H9 (cell line): ENCODE measurements around the gene ATAT1. TPM values are rescaled to one million over a fixed set of nuclear protein-coding genes. Genes with fewer than 3 reads are reported as not detected.

Source experiments
- DNase-seq: peaks from one replicate; pipeline ENCODE4 v3.0.0-alpha.2; 2017
- H2AFZ ChIP-seq: one replicate; pipeline ENCODE4 v1.6.1; 2013; ENCODE audit warnings: mild to moderate bottlenecking, low read length, control low read depth, moderate library complexity
- H2AK5ac ChIP-seq: 2 replicates; pipeline ENCODE4 v1.6.1; 2013; ENCODE audit warnings: low read length, control low read depth, mixed read lengths; ENCODE audit not compliant: insufficient read length
- H2BK120ac ChIP-seq: one replicate; pipeline ENCODE4 v1.6.1; 2013; ENCODE audit warnings: low read depth, mild to moderate bottlenecking, low read length, control low read depth, inconsistent platforms; ENCODE audit not compliant: poor library complexity, severe bottlenecking
- H2BK12ac ChIP-seq: 2 replicates; pipeline ENCODE4 v1.6.1; 2013; ENCODE audit warnings: low read length, control low read depth, mixed read lengths, low read depth; ENCODE audit not compliant: insufficient read length
- H2BK15ac ChIP-seq: 2 replicates; pipeline ENCODE4 v1.6.1; 2013; ENCODE audit warnings: low read depth, low read length, control low read depth
- H2BK20ac ChIP-seq: one replicate; pipeline ENCODE4 v1.6.1; 2013; ENCODE audit warnings: low read depth, mild to moderate bottlenecking, low read length, control low read depth, inconsistent platforms; ENCODE audit not compliant: poor library complexity, severe bottlenecking
- H2BK5ac ChIP-seq: 2 replicates; pipeline ENCODE4 v1.6.1; 2013; ENCODE audit warnings: low read length, control low read depth, mixed read lengths; ENCODE audit not compliant: insufficient read length
- H3K14ac ChIP-seq: 2 replicates; pipeline ENCODE4 v1.6.1; 2013; ENCODE audit warnings: low read length, control low read depth; ENCODE audit not compliant: insufficient read depth
- H3K18ac ChIP-seq: 2 replicates; pipeline ENCODE4 v1.6.1; 2013; ENCODE audit warnings: low read depth, mild to moderate bottlenecking, mixed read lengths, low read length, control low read depth; ENCODE audit not compliant: insufficient read length
- H3K23ac ChIP-seq: 2 replicates; pipeline ENCODE4 v1.6.1; 2013; ENCODE audit warnings: low read length, control low read depth, mixed read lengths, low read depth; ENCODE audit not compliant: insufficient read length
- H3K23me2 ChIP-seq: 2 replicates; pipeline ENCODE4 v1.6.1; 2013; ENCODE audit warnings: low read depth, mild to moderate bottlenecking, mixed read lengths, low read length, control low read depth; ENCODE audit not compliant: insufficient read length, poor library complexity, severe bottlenecking
- H3K27ac ChIP-seq: 2 replicates; pipeline ENCODE4 v1.5.1; 2013; ENCODE audit warnings: low read length, control low read depth, mixed read lengths, low read depth; ENCODE audit not compliant: insufficient read length
- H3K27me3 ChIP-seq: 2 replicates; pipeline ENCODE4 v1.6.1; 2013; ENCODE audit warnings: low read length, control low read depth, inconsistent platforms; ENCODE audit not compliant: insufficient read depth
- H3K4ac ChIP-seq: 2 replicates; pipeline ENCODE4 v1.6.1; 2013; ENCODE audit warnings: low read depth, mild to moderate bottlenecking, control low read depth, inconsistent platforms, low read length, moderate library complexity
- H3K4me1 ChIP-seq: 2 replicates; pipeline ENCODE4 v1.6.1; 2013; ENCODE audit warnings: low read length, control low read depth, inconsistent platforms; ENCODE audit not compliant: insufficient read depth
- H3K4me2 ChIP-seq: 2 replicates; pipeline ENCODE4 v1.6.1; 2013; ENCODE audit warnings: low read length, control low read depth, mixed read lengths; ENCODE audit not compliant: insufficient read length, insufficient read depth
- H3K56ac ChIP-seq: 2 replicates; pipeline ENCODE4 v1.6.1; 2013; ENCODE audit warnings: low read depth, mild to moderate bottlenecking, mixed read lengths, low read length, control low read depth; ENCODE audit not compliant: insufficient read length
- H3K79me1 ChIP-seq: 2 replicates; pipeline ENCODE4 v1.6.1; 2013; ENCODE audit warnings: low read depth, mild to moderate bottlenecking, moderate library complexity, low read length, control low read depth, inconsistent platforms; ENCODE audit not compliant: insufficient read depth, poor library complexity, severe bottlenecking
- H3K79me2 ChIP-seq: 2 replicates; pipeline ENCODE4 v1.6.1; 2013; ENCODE audit warnings: low read length, control low read depth, inconsistent platforms; ENCODE audit not compliant: insufficient read depth
- H3K9ac ChIP-seq: 2 replicates; pipeline ENCODE4 v1.6.1; 2013; ENCODE audit warnings: low read length, control low read depth, mixed read lengths; ENCODE audit not compliant: insufficient read length; ENCODE audit errors: extremely low read depth
- H3K9me3 ChIP-seq: one replicate; pipeline ENCODE4 v1.6.1; 2013; ENCODE audit warnings: low read depth, low read length, inconsistent platforms; ENCODE audit not compliant: control insufficient read depth
- H3T11ph ChIP-seq: one replicate; pipeline ENCODE4 v1.6.1; 2013; ENCODE audit warnings: mild to moderate bottlenecking, low read length, control low read depth, inconsistent platforms
- H4K20me1 ChIP-seq: one replicate; pipeline ENCODE4 v1.6.1; 2013; ENCODE audit not compliant: control insufficient read depth, insufficient read length, insufficient read depth
- H4K5ac ChIP-seq: 2 replicates; pipeline ENCODE4 v1.6.1; 2013; ENCODE audit warnings: low read depth, mild to moderate bottlenecking, mixed read lengths, low read length, control low read depth; ENCODE audit not compliant: insufficient read length
- H4K8ac ChIP-seq: replicated peaks from 2 replicates; pipeline ENCODE4 v1.6.1; 2013; ENCODE audit warnings: low read length, control low read depth, mixed read lengths, low read depth; ENCODE audit not compliant: insufficient read length
- H4K91ac ChIP-seq: 2 replicates; pipeline ENCODE4 v1.6.1; 2013; ENCODE audit warnings: low read depth, mild to moderate bottlenecking, moderate library complexity, mixed read lengths, low read length, control low read depth; ENCODE audit not compliant: insufficient read length
- H3K27ac Mint-ChIP-seq, 3 experiments: 2 replicates in 2 of 3; 3 replicates in 1 of 3; pipeline ENCODE4 v1.8.0; 2020 to 2021; ENCODE audit warnings: mixed read lengths in 3 of 3, mild to moderate bottlenecking in 1 of 3, moderate library complexity in 1 of 3
- H3K27me3 Mint-ChIP-seq: 2 replicates; pipeline ENCODE4 v1.8.0; 2021; ENCODE audit warnings: low read depth, mild to moderate bottlenecking, moderate library complexity, mixed read lengths
- H3K36me3 Mint-ChIP-seq, 3 experiments: 2 replicates in 2 of 3; 3 replicates in 1 of 3; pipeline ENCODE4 v1.8.0; 2020 to 2021; ENCODE audit warnings: low read depth in 3 of 3, mixed read lengths in 3 of 3; ENCODE audit not compliant: insufficient read depth in 1 of 3
- H3K4me1 Mint-ChIP-seq, 2 experiments: 2 replicates each; pipeline ENCODE4 v1.8.0; 2020; ENCODE audit warnings: mixed read lengths in 2 of 2
- H3K4me3 Mint-ChIP-seq, 2 experiments: 2 replicates in 1 of 2; 3 replicates in 1 of 2; pipeline ENCODE4 v1.8.0; 2020 to 2021; ENCODE audit warnings: mild to moderate bottlenecking in 2 of 2, mixed read lengths in 2 of 2, moderate library complexity in 1 of 2
- H3K9me3 Mint-ChIP-seq, 2 experiments: 2 replicates in 1 of 2; 3 replicates in 1 of 2; pipeline ENCODE4 v1.8.0; 2020; ENCODE audit warnings: mild to moderate bottlenecking in 2 of 2, mixed read lengths in 2 of 2, moderate library complexity in 1 of 2
- CTCF ChIP-seq: fragments of 200-600 bp; sonication (generic); conservative IDR thresholded peaks from 3 replicates; pipeline ENCODE4 v1.8.0; 2021; ENCODE audit warnings: antibody characterized with exemption, mild to moderate bottlenecking
- WGBS: extraction: QIAGEN DNeasy Blood & Tissue Kit; methylation state at CpG from one replicate; pipeline ENCODE4 v1.1.7; 2013; ENCODE audit warnings: missing lambda C conversion rate, low lambda C conversion rate, mixed read lengths; ENCODE audit not compliant: insufficient read length; ENCODE audit errors: extremely low coverage; 5-methylcytosine and 5-hydroxymethylcytosine counted together
- total RNA-seq: library from RNA; stranded (reverse); gene quantifications from 2 replicates; pipeline ENCODE4 v1.2.1, GENCODE V29; 2021

The ATAT1 gene
- total RNA-seq, 1 experiment from 2014 or later: 20.1 TPM

- no peaks in the 10 kb centered on the region for H4K20me1 ChIP-seq
- H3K4ac ChIP-seq: no peak overlapping the region
- H3K27ac ChIP-seq: no peak overlapping the region
- H3K23ac ChIP-seq: no peak overlapping the region
- no peak overlapping the region for H4K91ac ChIP-seq
- H2AFZ ChIP-seq: no peak overlapping the region
- H3K14ac ChIP-seq: no peak overlapping the region
- peak overlapping the region in 1 of 3 experiments; percentile 79; a peak in 2 of 7 replicates for H3K27ac Mint-ChIP-seq
- H3K4me1 Mint-ChIP-seq: peaks cover 31 to 39% of the 10 kb centered on the region in 2 experiments
- peaks cover 41 to 82% (median 67%) of the 10 kb centered on the region in 3 experiments for H3K36me3 Mint-ChIP-seq
- no peak overlapping the region for H2BK120ac ChIP-seq
- peaks cover 2% of the 10 kb centered on the region; the same call in 1 of the 2 replicates for H3K79me2 ChIP-seq
- peaks cover 5 to 9% of the 10 kb centered on the region in 2 experiments; a peak in 3 of 5 replicates for H3K9me3 Mint-ChIP-seq
- no peak overlapping the region for H3K18ac ChIP-seq
- H3K9ac ChIP-seq: no peak overlapping the region
- H2BK12ac ChIP-seq: no peak overlapping the region
- H2BK5ac ChIP-seq: no peak overlapping the region
- no peaks in the 10 kb centered on the region for H3K9me3 ChIP-seq
- no peak overlapping the region for H4K5ac ChIP-seq
- no peaks in the 10 kb centered on the region for H3K27me3 ChIP-seq
- no peaks in the 10 kb centered on the region; the same call in 1 of the 2 replicates for H3K27me3 Mint-ChIP-seq
- no peak overlapping the region for H3T11ph ChIP-seq
- no peak for TF ChIP-seq CTCF
- H3K4me1 ChIP-seq: peaks cover 4% of the 10 kb centered on the region; the same call in 1 of the 2 replicates
- DNase-seq: no peak
- no peak overlapping the region for H3K4me3 Mint-ChIP-seq
- H2BK20ac ChIP-seq: no peak overlapping the region
- H4K8ac ChIP-seq: no peak overlapping the region
- no peak overlapping the region for H3K56ac ChIP-seq
- H3K4me2 ChIP-seq: no peak overlapping the region
- H3K23me2 ChIP-seq: peaks cover 15% of the 10 kb centered on the region
- WGBS: no CpG with 5 or more reads among the region's 2 CpGs
- H2BK15ac ChIP-seq: no peak overlapping the region
- H2AK5ac ChIP-seq: no peak overlapping the region
- H3K79me1 ChIP-seq: no peaks in the 10 kb centered on the region
Observed at GRCh38 chr6:30611856-30612194, 14.8 kb upstream of the ATAT1 start.
